SK-N-SH (cell line): Measurements from ENCODE around the gene STRBP.

Source experiments
- CHD2 ChIP-seq: fragments of 150-350 bp; IDR thresholded peaks from 2 replicates; pipeline ENCODE4 v1.6.1; 2018; ENCODE audit warnings: low read length; ENCODE audit not compliant: partially characterized antibody
- CTCF ChIP-seq: fragments of 200-600 bp; sonication (generic); IDR thresholded peaks from 2 replicates; pipeline ENCODE4 v1.6.1; 2017; ENCODE audit warnings: antibody characterized with exemption, mild to moderate bottlenecking, moderate library complexity
- EZH2phosphoT487 ChIP-seq: fragments of 200-600 bp; sonication (generic); IDR thresholded peaks from 2 replicates; pipeline ENCODE4 v1.6.1; 2017; ENCODE audit warnings: low read depth, mixed run types, mild to moderate bottlenecking, antibody characterized with exemption, moderate library complexity, borderline replicate concordance
- POLR2AphosphoS5 ChIP-seq: IDR thresholded peaks from 2 replicates; pipeline ENCODE4 v1.6.1; 2012; ENCODE audit warnings: low read depth, low read length
- RAD21 ChIP-seq: IDR thresholded peaks from 2 replicates; pipeline ENCODE4 v1.6.1; 2012; ENCODE audit warnings: mild to moderate bottlenecking, low read length
- RCOR1 ChIP-seq: fragments of 150-350 bp; IDR thresholded peaks from 2 replicates; pipeline ENCODE4 v1.6.1; 2017; ENCODE audit warnings: antibody characterized with exemption, low read length
- REST ChIP-seq: IDR thresholded peaks from 2 replicates; pipeline ENCODE4 v1.6.1; 2012; ENCODE audit warnings: mild to moderate bottlenecking, low read depth, low read length, moderate library complexity
- SIN3A ChIP-seq: IDR thresholded peaks from 2 replicates; pipeline ENCODE4 v1.6.1; 2012; ENCODE audit warnings: low read depth, mild to moderate bottlenecking, low read length, moderate library complexity, borderline replicate concordance
- USF1 ChIP-seq: IDR thresholded peaks from 2 replicates; pipeline ENCODE4 v1.4.0; 2012; ENCODE audit warnings: low read depth, borderline replicate concordance

- no peak for TF ChIP-seq REST
- TF ChIP-seq CTCF, result no peak
- no peak for TF ChIP-seq EZH2phosphoT487
- no peak for TF ChIP-seq RAD21
- TF ChIP-seq CHD2, result no peak
- no peak for TF ChIP-seq RCOR1
- TF ChIP-seq SIN3A, result no peak
- no peak for TF ChIP-seq USF1
- TF ChIP-seq POLR2AphosphoS5, result no peak
These were observed 14.6 kb upstream of the STRBP start for GRCh38 chr9:123283048-123283408.
